ENCODE results near the gene GTSE1. TPM values are rescaled to one million over a fixed set of nuclear protein-coding genes. Genes with fewer than 3 reads are reported as not detected.

GTSE1 gene, protein sequence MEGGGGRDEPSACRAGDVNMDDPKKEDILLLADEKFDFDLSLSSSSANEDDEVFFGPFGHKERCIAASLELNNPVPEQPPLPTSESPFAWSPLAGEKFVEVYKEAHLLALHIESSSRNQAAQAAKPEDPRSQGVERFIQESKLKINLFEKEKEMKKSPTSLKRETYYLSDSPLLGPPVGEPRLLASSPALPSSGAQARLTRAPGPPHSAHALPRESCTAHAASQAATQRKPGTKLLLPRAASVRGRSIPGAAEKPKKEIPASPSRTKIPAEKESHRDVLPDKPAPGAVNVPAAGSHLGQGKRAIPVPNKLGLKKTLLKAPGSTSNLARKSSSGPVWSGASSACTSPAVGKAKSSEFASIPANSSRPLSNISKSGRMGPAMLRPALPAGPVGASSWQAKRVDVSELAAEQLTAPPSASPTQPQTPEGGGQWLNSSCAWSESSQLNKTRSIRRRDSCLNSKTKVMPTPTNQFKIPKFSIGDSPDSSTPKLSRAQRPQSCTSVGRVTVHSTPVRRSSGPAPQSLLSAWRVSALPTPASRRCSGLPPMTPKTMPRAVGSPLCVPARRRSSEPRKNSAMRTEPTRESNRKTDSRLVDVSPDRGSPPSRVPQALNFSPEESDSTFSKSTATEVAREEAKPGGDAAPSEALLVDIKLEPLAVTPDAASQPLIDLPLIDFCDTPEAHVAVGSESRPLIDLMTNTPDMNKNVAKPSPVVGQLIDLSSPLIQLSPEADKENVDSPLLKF
- 1.3 and 1.5 TPM in 2 replicates for total RNA-seq

DNA sequence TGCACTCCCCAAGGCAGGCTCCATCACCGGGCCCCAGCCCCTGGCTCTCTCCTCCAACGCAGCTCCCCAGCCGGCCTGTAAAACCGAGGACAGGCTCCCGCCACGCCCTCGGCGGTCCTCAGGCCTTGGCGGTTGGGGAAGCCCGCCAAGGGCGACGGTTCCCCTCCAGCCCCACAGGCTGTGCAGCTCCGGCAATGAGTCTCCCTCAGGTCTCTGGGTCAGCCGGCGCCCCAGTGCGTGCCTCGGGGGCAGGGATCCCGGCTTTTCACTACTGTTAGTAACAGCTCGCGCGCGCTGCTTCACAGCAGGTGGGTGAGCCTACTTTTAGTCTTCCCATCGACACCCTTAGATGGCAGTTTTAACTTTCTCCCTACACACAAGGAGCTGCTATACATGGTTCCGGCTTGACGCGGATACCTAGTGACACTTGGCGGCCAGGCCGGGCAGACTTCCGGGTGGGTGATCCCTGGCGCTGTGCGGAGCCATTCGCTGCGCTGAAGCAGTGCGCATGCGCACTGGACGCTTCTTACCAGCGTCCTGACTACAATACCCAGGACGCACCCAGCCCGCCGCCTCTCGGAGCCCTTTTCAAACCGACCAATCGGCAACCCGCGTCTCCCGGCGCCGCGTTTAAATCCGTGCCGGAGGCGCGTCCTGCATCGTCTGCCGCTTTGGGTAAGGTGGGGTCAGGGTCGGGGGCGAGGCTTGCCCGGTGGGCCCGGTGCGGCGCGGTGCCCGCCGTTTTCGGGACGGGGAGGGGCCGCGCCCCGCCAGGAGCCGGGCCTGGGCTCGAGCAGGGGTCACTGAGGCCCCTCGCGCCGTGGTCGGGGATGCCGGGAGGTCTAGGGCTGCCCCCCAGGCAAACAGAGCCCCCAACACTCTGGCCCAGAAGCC lies at the start of gene GTSE1:
TSS of gene GTSE1 (plus strand) at position 614 of the 894 bp plus-strand sequence. CDS start 531 bp downstream, outside the sequence.

DNA sequence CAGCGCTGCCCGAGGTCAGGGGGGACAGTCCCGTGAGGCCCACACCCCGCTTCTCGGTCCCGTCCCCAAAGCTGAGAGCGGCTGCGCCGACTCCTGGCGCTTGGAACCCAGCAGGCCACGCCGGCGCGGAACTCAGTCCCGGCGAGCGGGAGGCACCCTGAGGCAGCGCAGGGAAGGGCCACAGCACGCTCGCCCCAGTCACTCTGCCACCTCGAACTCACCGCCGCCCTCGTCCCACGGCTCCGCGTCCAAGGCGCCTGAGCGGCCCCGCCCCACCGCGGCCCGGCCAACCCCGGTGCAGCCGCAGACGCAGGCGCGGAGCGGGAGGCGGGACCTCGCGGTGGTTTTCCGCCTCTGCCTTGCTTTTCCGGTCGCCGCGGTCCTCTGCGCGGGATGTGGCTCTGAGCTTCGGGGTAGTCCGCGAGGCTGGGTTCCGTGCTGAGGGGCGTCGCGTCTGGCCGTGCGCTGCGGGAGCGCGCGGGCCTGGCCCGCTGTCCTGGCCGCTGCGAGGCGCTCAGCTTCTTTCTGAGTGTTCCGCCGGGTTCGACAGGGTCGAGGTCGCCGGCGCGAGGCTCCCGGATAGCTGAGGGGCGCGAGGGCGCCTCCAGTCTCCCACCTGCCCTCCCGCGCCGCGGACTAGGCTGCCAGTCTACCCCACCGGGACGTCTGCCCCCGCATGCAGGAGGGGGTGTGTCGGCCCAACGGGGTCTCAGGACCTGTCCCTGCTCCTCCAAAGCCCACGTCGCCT lies 46.5 kb upstream of the GTSE1 start, which contains the start of gene CDPF1:
TSS of gene CDPF1 (minus strand) at position 259 of the 748 bp plus-strand sequence. CDS start 2,009 bp downstream, outside the sequence.

DNA sequence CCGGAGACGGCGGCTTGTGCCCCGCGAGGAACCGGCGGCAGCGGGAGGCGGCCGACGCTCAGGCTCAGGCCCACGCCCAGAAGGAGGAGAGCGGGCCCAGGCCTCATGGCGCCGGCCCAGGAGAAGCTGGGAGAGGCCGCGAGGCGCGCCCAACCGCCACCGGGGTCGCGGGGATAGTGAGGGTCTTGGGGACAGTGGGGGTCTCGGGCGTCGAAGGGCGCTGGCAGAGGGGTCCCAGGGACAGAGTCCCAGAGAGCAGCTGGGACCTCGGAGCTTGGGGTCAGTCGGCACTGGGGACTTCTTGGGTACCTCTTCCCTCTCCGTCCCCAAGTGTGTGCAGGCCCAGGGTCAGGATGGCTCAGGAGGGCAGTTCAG lies 33.5 kb upstream of the GTSE1 start, which contains the start of gene PKDREJ:
TSS of gene PKDREJ (minus strand) at position 128 of the 375 bp plus-strand sequence. CDS start at position 107, 21 bp downstream.

DNA sequence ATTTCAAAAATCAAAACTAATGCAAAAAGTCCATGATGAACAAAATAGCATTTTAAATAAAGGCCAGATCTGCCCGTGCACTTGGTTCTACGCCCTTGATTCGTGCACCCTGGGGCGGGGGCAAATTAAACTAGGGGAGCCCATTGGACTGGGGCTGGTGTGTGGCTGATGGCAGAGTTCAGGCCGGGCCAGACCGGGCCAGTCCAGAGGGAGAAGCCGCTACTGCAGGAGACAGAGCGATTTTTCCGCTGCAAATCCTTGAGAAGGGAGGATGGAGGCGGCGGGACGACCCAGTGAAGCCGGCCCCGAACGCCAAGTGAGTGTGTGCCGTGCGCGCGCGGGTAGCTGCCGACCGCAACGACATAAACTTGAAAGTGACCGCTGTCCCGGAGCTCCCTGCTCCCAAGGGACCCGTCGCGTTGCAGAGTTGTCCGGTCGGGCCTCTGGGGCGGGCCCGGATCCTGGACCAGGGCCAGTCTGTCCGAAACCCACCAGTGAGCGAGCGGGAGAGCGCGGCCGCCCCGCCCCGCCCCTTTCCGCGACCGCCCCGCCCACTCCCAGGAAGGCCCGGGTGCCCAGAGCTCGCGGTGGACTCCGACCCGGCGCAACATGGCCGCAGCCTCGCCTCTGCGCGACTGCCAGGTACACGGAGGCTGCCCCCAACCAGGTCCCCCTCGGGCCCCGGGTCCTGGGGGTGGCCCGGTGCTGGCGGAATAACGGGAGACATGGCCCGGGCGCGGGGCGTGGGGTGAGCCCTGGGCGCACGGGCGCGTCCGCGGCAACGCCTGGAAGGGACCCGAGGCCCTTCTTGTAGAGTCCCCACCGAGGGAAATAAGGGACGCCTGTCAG lies 29.0 kb upstream of the GTSE1 start, which contains the start of gene TTC38:
TSS of gene TTC38 (plus strand) at position 578 of the 849 bp plus-strand sequence. CDS start at position 610, 32 bp downstream.

DNA sequence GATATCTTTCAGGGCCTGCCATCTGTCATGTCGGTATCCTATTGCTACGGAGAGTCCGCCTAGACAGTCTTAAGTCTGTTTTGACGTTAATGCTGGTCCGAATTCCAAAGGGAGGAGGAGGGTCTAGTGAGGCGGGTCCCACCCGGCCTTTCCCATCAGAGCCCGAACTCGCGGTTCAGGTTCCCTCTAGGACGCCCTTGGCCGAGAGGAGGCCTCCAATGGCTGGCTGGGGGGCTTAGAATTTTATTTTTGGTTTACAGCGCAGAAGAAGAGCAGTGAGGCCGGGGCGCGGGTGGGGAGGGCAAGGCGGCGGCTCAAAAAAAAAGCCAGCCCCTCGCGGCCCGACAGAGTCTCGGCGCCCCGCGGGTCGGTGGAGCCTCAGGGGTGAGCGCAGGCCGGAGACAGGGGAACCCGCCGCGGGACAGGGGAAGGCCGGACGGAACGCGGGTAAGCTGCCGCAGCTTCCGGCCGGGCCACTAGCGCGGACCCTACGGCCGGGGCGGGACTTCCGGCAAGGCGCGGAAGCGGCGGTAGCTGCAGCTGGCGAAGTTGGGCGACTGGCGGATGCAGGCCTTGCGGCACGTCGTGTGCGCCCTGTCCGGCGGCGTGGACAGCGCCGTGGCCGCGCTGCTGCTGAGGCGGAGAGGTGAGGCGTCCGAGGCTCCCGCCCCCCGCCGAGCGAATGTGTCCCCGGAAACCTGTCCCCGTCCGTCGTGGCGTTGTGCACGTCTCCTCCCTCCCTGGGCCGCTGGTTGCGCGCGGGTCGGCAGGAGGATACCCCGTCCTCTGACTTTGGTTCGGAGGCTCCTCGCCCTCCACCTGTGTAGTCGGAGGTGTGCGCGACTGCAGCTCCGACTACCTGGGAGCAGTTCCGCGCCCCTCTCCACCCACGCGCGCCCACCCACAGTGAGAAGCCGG lies 38.8 kb downstream of the GTSE1 start, which contains the start of gene TRMU:
TSS of gene TRMU (plus strand) at position 514 of the 918 bp plus-strand sequence. CDS start at position 565, 51 bp downstream.

Other genes with a start within 250 kb of the GTSE1 start
- gene PPARA, start 146.3 kb upstream of the GTSE1 start, total RNA-seq: 7.6 and 15.8 TPM in 2 replicates
- gene CDPF1, start 46.6 kb upstream of the GTSE1 start, total RNA-seq: 11.1 and 11.2 TPM in 2 replicates
- under 0.01 TPM in 1 of 2 replicates, not detected in the other for gene PKDREJ, start 33.5 kb upstream of the GTSE1 start, total RNA-seq
- gene TTC38, start 28.9 kb upstream of the GTSE1 start, total RNA-seq: 29.7 and 32.6 TPM in 2 replicates
- gene TRMU, start 38.8 kb downstream of the GTSE1 start, total RNA-seq: 19.0 and 20.7 TPM in 2 replicates
- 20.2 and 24.1 TPM in 2 replicates for gene CELSR1, start 240.8 kb downstream of the GTSE1 start, total RNA-seq

Data from dermis lymphatic vessel endothelial cell (primary cell).